ENCODE measurements around the gene FMNL2.
"Not testable (repeated sequence)": the region's sequence is repeated elsewhere in the genome, so short reads cannot be mapped to it uniquely, and the experiment has no call there.

The FMNL2 gene

GRCh38 chr2:152335016-152335725 lies at the start of gene FMNL2:
TSS of gene FMNL2 (plus strand) at chr2:152335174.
- DNase-seq, result peak; percentile 70

- DNase-seq, result no peak
Observed at GRCh38 chr2:152292991-152293390, 42.0 kb upstream of the FMNL2 start.

GRCh38 chr2:152297715-152298114 lies 37.3 kb upstream of the FMNL2 start:
- no peak for DNase-seq

- peak; percentile 0 for DNase-seq
Observed at GRCh38 chr2:152298754-152299153, 36.2 kb upstream of the FMNL2 start.

GRCh38 chr2:152301131-152301530 lies 33.8 kb upstream of the FMNL2 start:
- no peak for DNase-seq

- DNase-seq, result no peak
Observed at GRCh38 chr2:152303951-152304350, 31.0 kb upstream of the FMNL2 start.

- no peak for DNase-seq
Observed at GRCh38 chr2:152304836-152305235, 30.1 kb upstream of the FMNL2 start.

- no peak for DNase-seq
Observed at GRCh38 chr2:152307863-152308262, 27.1 kb upstream of the FMNL2 start.

GRCh38 chr2:152309352-152310214 lies 25.4 kb upstream of the FMNL2 start:
- peak; percentile 5 for DNase-seq

- no peak for DNase-seq
Observed at GRCh38 chr2:152319822-152320570, 15.0 kb upstream of the FMNL2 start.

- DNase-seq, result no peak
Observed at GRCh38 chr2:152320814-152321213, 14.2 kb upstream of the FMNL2 start.

GRCh38 chr2:152322222-152322621 lies 12.8 kb upstream of the FMNL2 start:
- no peak for DNase-seq

GRCh38 chr2:152325126-152325525 lies 9.8 kb upstream of the FMNL2 start:
- not testable (repeated sequence) for DNase-seq

- DNase-seq, result no peak
Observed at GRCh38 chr2:152326710-152327109, 8.3 kb upstream of the FMNL2 start.

GRCh38 chr2:152328013-152328412 lies 7.0 kb upstream of the FMNL2 start:
- no peak for DNase-seq

- no peak for DNase-seq
Observed at GRCh38 chr2:152330235-152330866, 4.6 kb upstream of the FMNL2 start.

- DNase-seq, result no peak
Observed at GRCh38 chr2:152334701-152335015, 316 bp upstream of the FMNL2 start.

- DNase-seq, result peak; percentile 39
Observed at GRCh38 chr2:152335726-152336118, 748 bp downstream of the FMNL2 start.

- peak; percentile 39 for DNase-seq
Observed at GRCh38 chr2:152336119-152336853, 1.3 kb downstream of the FMNL2 start.

- peak; percentile 3 for DNase-seq
Observed at GRCh38 chr2:152336854-152337510, 2.0 kb downstream of the FMNL2 start.

- DNase-seq, result no peak
Observed at GRCh38 chr2:152337511-152337903, 2.5 kb downstream of the FMNL2 start.

Data from DMS53 (cell line).